AG04449 (cell line): ENCODE results near the gene NDUFB7.
A peak's percentile ranks its signal among the peaks of the same experiment; 100 is the strongest.
"Not testable (repeated sequence)": the region's sequence is repeated elsewhere in the genome, so short reads cannot be mapped to it uniquely, and the experiment has no call there.

ENCODE experiments used
- CTCF ChIA-PET: fragments of 350-600 bp; formaldehyde crosslinking; extraction: SDS; loops from one replicate; lab custom pipeline; 2021; ENCODE audit warnings: antibody characterized with exemption; lab: Yijun Ruan, JAX
- POLR2A ChIA-PET: fragments of 400-600, 350-600 bp; formaldehyde crosslinking; extraction: SDS; loops from one replicate; lab custom pipeline; 2020; ENCODE audit warnings: antibody characterized with exemption, inconsistent platforms; lab: Yijun Ruan, JAX
- DNase-seq: peaks from one replicate; pipeline ENCODE4 v3.0.0-alpha.2; 2010; ENCODE audit warnings: low read depth, low spot score
- H3K4me3 ChIP-seq: 2 replicates; pipeline ENCODE4 v1.5.1; 2011; ENCODE audit warnings: low read depth, mild to moderate bottlenecking, control low read depth, low read length
- CTCF ChIP-seq: IDR thresholded peaks from one replicate; pipeline ENCODE4 v1.5.1; 2011; ENCODE audit warnings: mild to moderate bottlenecking, moderate library complexity, low read length, control low read depth, inconsistent platforms; ENCODE audit not compliant: insufficient read depth; ENCODE audit errors: missing control alignments

NDUFB7 gene

GRCh38 chr19:14570864-14571527 is 870 bp downstream of the NDUFB7 start:
- TF ChIP-seq CTCF = no peak
- H3K4me3 ChIP-seq = peak overlapping the region; percentile 99
- CTCF ChIA-PET = interaction anchor here (1.7 to 10.6 kb wide), 5 partner anchors 9 to 117 kb away, joined by 5 to 247 read pairs (median 14); partner anchors contain the start of gene ZNF333
- no peak for DNase-seq
- POLR2A ChIA-PET = interaction anchor here (0.9 kb wide), 1 partner anchor 53 kb away, joined by 3 read pairs; the partner anchor contains the start of gene DNAJB1

DNA sequence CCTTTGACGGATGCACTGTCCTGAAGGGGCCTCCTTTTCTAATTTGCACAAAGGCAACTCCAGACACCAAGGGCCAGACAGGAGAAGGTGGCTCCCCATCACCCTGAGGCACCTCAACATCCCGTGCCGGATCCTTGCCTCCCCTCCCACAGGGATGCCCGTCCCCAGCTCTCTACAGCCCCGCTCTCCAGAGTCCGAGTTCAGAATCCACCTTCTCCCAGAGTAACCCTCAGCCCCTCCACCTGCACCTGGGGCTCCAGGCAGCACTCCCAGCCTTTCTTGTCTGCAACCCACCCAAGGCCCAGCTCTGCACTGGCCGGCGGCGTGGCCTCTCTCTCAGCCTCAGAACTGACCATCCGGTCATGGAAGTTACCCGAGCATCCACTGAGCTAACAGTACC is 4.8 kb downstream of the NDUFB7 start:
- H3K4me3 ChIP-seq = no peak overlapping the region
- DNase-seq = no peak
- no peak for TF ChIP-seq CTCF
- CTCF ChIA-PET = interaction anchor here (8.8 kb wide), 1 partner anchor 11 kb away, joined by 95 read pairs; no protein-coding TSS in a partner anchor
- POLR2A ChIA-PET = no interaction called here

DNA sequence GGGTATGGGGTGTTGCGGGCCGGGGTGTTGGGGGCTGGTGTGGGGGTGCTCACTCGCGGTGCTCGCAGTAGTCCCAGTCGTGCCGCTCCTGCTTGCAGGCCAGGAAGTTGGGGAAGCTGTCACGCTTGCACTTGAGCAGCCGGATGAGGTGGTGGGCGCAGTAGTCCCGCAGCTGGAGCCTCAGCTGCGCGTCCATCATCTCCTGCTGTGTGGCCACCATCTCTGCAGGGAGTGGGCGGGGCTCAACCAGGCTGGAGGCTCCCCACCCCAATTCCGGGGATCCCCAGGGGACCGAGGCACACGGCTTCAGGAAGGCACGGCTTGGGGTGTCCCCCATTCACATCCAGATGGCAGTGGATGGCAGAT is 5.2 kb downstream of the NDUFB7 start:
- ChIA-PET CTCF (interaction anchor here (8.8 kb wide), 1 partner anchor 11 kb away, joined by 95 read pairs; no protein-coding TSS in a partner anchor), POLR2A (no interaction called here)
- no peak for TF ChIP-seq CTCF
- no peak for DNase-seq
- H3K4me3 ChIP-seq = no peak overlapping the region

DNA sequence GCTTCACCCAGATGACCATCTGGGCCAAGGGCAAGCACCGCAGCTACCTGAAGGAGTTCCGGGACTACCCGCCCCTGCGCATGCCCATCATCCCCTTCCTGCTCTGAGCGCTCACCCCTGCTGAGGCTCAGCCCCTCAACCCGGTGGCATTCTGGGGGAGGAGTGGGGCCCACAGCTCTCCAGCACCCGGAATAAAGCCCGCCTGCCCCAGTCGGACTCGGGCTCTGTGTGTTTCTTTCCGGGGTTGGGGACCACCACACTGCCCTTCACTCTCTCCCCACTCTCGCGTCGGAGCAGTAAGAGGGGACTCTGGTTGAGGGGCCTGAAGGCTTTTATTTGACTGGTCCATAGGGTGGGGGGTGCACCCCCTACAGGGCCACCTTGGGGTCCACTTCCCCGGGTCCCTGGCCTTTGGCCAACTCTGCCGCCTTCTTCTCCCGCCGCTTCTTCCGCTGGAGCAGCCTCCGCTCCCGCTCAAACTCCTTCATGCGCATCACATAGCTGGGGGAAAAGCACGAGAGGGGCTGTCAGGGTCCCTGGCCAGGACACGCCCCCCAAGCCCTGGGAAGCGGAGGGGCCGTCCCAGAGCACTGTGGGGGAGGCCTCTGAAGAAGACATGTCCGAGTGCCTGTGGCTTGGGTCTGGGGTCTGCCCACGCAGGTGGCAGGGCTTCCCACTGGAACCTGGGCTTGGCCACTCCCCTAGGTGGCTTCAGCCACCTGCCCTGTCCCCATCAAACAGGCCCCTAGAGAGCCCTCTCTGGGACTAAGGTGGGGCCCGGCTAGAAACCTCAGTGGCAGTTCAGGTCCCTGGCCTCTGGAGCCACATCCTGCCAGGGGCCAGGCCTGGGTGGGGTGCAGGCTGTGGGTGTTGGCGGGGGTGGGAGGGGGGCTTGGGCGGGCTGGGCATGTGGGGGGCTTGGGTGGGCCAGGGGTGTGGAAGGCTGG is 5.8 kb downstream of the NDUFB7 start:
- H3K4me3 ChIP-seq = no peak overlapping the region
- ChIA-PET CTCF (interaction anchor here (8.8 kb wide), 1 partner anchor 10 kb away, joined by 95 read pairs; no protein-coding TSS in a partner anchor), POLR2A (no interaction called here)
- TF ChIP-seq CTCF = no peak
- no peak for DNase-seq

DNA sequence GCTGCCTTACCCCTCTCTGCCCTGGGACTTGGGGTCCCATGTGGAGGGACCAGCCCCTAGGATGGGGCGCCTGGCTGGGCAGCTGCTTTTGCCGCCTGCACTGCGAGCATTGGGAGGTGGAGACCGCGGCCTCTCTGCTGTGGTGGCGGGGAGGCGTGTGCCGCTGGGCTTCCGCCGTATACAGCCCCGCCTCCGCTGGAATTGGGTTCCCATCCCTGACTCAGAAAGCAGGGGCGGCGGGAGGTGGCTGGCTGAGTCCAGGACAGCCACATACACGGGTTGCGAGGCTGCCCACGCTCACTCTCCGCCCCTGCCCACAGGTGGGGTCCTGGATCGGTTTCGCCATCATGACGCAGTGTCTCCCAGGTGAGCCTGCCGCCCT is 6.6 kb downstream of the NDUFB7 start:
- no peak for DNase-seq
- ChIA-PET CTCF (no interaction called here), POLR2A (no interaction called here)
- no peak for TF ChIP-seq CTCF
- no peak overlapping the region for H3K4me3 ChIP-seq

DNA sequence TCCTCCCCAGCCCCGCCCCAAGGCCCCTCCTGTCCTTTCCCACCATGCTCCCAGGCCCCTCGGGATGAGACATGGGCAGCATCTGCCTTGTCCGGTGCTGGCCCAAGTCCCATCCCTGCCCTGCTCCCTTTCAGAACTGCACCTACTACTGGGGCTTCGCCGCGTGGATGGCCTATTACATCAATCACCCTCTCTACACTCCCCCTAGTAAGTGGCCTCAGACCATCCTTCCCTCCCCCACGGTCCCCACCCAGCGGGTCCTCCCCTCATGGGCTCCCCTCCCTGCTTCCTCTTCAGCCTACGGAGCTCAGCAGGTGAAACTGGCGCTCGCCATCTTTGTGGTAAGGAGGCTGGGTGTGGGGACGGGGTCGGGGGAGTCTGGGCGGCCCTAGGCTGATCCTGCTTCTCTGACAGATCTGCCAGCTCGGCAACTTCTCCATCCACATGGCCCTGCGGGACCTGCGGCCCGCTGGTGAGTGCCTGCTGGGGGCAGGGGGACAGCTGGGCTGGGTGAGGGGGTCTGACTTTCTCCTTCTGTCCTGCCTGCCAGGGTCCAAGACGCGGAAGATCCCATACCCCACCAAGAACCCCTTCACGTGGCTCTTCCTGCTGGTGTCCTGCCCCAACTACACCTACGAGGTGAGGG is 7.1 kb downstream of the NDUFB7 start:
- CTCF ChIA-PET, H3K4me3 ChIP-seq, DNase-seq, POLR2A ChIA-PET: not testable (repeated sequence)
